Endothelial cell of umbilical vein (primary cell): ENCODE measurements around the gene FTO. TPM values are rescaled to one million over a fixed set of nuclear protein-coding genes. Genes with fewer than 3 reads are reported as not detected.

Experiments
- BruUV-seq: library from RNA; stranded (reverse); fragments of 400-500 nt; replicated peaks from 2 replicates; lab custom pipeline; 2021; lab: Mats Ljungman, UMichigan
- CTCF ChIA-PET: fragments of 300-600, 350-600 bp; sonication (Branson Sonifier 250); formaldehyde crosslinking; loops from one replicate; lab custom pipeline; 2021; ENCODE audit warnings: antibody characterized with exemption, inconsistent platforms; lab: Charles Lee
- POLR2A ChIA-PET: fragments of 300-600, 350-600 bp; sonication (Branson Sonifier 250); formaldehyde crosslinking; loops from one replicate; lab custom pipeline; 2021; ENCODE audit warnings: antibody characterized with exemption, inconsistent platforms; lab: Charles Lee
- DNase-seq: peaks from one replicate; pipeline ENCODE4 v3.0.0-alpha.2; 2011; ENCODE audit warnings: low read depth, low spot score
- FAIRE-seq: peaks from 2 replicates; lab custom pipeline; 2011; peaks lifted over from hg19 to GRCh38; lab: Jason Lieb, UNC
- H2AFZ ChIP-seq: 2 replicates; pipeline ENCODE4 v1.6.0; 2012; ENCODE audit warnings: low read depth, low read length, control low read depth, inconsistent platforms
- H3K27ac ChIP-seq: 2 replicates; pipeline ENCODE4 v1.5.1; 2011; ENCODE audit warnings: low read depth, mild to moderate bottlenecking, control low read depth, low read length, moderate library complexity; ENCODE audit not compliant: insufficient read depth
- H3K27me3 ChIP-seq, 2 experiments: 2 replicates each; pipeline versions ENCODE4 v1.6.0 to v1.6.1; 2011; ENCODE audit warnings: low read length in 2 of 2, mixed read lengths in 1 of 2; ENCODE audit not compliant: control insufficient read depth in 2 of 2, insufficient read depth in 2 of 2
- H3K36me3 ChIP-seq, 2 experiments: 2 replicates in 1 of 2; 3 replicates in 1 of 2; pipeline ENCODE4 v1.5.1; 2011; ENCODE audit warnings: low read length in 2 of 2, mild to moderate bottlenecking in 1 of 2, moderate library complexity in 1 of 2; ENCODE audit not compliant: control insufficient read depth in 2 of 2, insufficient read depth in 2 of 2; ENCODE audit errors: extremely low read depth in 1 of 2
- H3K4me1 ChIP-seq: 3 replicates; pipeline ENCODE4 v1.5.1; 2011; ENCODE audit warnings: mild to moderate bottlenecking, low read length; ENCODE audit not compliant: control insufficient read depth, insufficient read depth; ENCODE audit errors: extremely low read depth
- H3K4me2 ChIP-seq: 2 replicates; pipeline ENCODE4 v1.6.1; 2011; ENCODE audit warnings: low read length, control low read depth, mixed read lengths; ENCODE audit not compliant: insufficient read depth
- H3K4me3 ChIP-seq, 3 experiments: fragments of 200-600 bp in 1 of 3; sonication (generic), shearing (Covaris generic) in 1 of 3; replicated peaks in 1 of 3; 2 replicates each; pipeline ENCODE4 v1.5.1; 2011 to 2016; ENCODE audit warnings: control low read depth in 3 of 3, low read length in 3 of 3, mild to moderate bottlenecking in 2 of 3, inconsistent platforms in 1 of 3, low read depth in 1 of 3, moderate library complexity in 1 of 3; ENCODE audit not compliant: insufficient read depth in 1 of 3
- H3K79me2 ChIP-seq: 2 replicates; pipeline ENCODE4 v1.6.0; 2012; ENCODE audit warnings: low read length, inconsistent platforms; ENCODE audit not compliant: control insufficient read depth, insufficient read depth
- H3K9ac ChIP-seq: replicated peaks from 2 replicates; pipeline ENCODE3; 2011; ENCODE audit warnings: low read length, control low read depth; ENCODE audit not compliant: insufficient read depth; ENCODE audit errors: extremely low read depth
- H3K9me1 ChIP-seq: replicated peaks from 3 replicates; pipeline ENCODE4 v1.6.0; 2011; ENCODE audit warnings: mild to moderate bottlenecking, low read length; ENCODE audit not compliant: control insufficient read depth, insufficient read depth; ENCODE audit errors: extremely low read depth
- H3K9me3 ChIP-seq: replicated peaks from 2 replicates; pipeline ENCODE4 v1.5.1; 2012; ENCODE audit warnings: low read length, inconsistent platforms; ENCODE audit not compliant: control insufficient read depth, insufficient read depth
- H4K20me1 ChIP-seq: replicated peaks from 2 replicates; pipeline ENCODE3; 2011; ENCODE audit warnings: mild to moderate bottlenecking, low read length; ENCODE audit not compliant: control insufficient read depth, insufficient read depth; ENCODE audit errors: extremely low read depth
- FOS ChIP-seq: IDR thresholded peaks from 2 replicates; pipeline ENCODE4 v1.6.1; 2011; ENCODE audit warnings: mild to moderate bottlenecking, low read length, moderate library complexity, borderline replicate concordance; ENCODE audit not compliant: insufficient read depth
- GATA2 ChIP-seq: IDR thresholded peaks from 2 replicates; pipeline ENCODE4 v1.7.0; 2011; ENCODE audit warnings: low read depth, mild to moderate bottlenecking, moderate library complexity, mixed read lengths, low read length; ENCODE audit not compliant: insufficient read length, insufficient read depth
- JUN ChIP-seq: IDR thresholded peaks from 2 replicates; pipeline ENCODE4 v1.6.1; 2011; ENCODE audit warnings: borderline replicate concordance, low read depth; ENCODE audit not compliant: insufficient read length, insufficient read depth
- MYC ChIP-seq: IDR thresholded peaks from one replicate; pipeline ENCODE4 v1.6.1; 2011; ENCODE audit warnings: mild to moderate bottlenecking, low read depth, low read length
- POLR2A ChIP-seq: IDR thresholded peaks from 2 replicates; pipeline ENCODE4 v1.6.1; 2012; ENCODE audit warnings: low read depth, mild to moderate bottlenecking, control low read depth, low read length
- POLR2AphosphoS5 ChIP-seq: IDR thresholded peaks from 2 replicates; pipeline ENCODE4 v1.6.1; 2012; ENCODE audit warnings: low read depth, mild to moderate bottlenecking, control low read depth, low read length, moderate library complexity; ENCODE audit not compliant: insufficient read depth
- dilution Hi-C: fragments of 300-500 bp; cut with MboI; formaldehyde crosslinking; loops from one replicate; pipeline ENCODE4 v1.15.0; 2019; ENCODE audit warnings: low sequenced_read_pairs; ENCODE audit not compliant: extremely low pct_ligation_motif_present
- intact Hi-C: fragments of 100-400 bp; cut with micrococcal nuclease; formaldehyde crosslinking; loops from one replicate; pipeline ENCODE4 v1.10.0; 2022
- polyA plus RNA-seq, 4 experiments: library from polyadenylated mRNA; depleted of rRNA in 3 of 4; stranded (reverse) in 3 of 4; unstranded in 1 of 4; fragments of >200 nt; gene quantifications; 2 replicates each; pipeline versions ENCODE4 v1.2.1 to v1.2.3, GENCODE V29; 2011 to 2012; ENCODE audit warnings: missing spikeins in 1 of 4
- total RNA-seq: library from RNA; stranded (reverse); gene quantifications from 2 replicates; pipeline ENCODE4 v1.2.3, GENCODE V29; 2021
- TF ChIP-seq, protein P1 (sequence below): IDR thresholded peaks from 2 replicates; pipeline ENCODE4 v1.6.1; 2011; ENCODE audit not compliant: insufficient read depth, insufficient read length

FTO gene
- total and polyA plus RNA-seq, 2 donors (not counting 3 experiments of a cell fraction or from before 2014, with no cell fraction given): 48.6 to 87.1 TPM

DNA sequence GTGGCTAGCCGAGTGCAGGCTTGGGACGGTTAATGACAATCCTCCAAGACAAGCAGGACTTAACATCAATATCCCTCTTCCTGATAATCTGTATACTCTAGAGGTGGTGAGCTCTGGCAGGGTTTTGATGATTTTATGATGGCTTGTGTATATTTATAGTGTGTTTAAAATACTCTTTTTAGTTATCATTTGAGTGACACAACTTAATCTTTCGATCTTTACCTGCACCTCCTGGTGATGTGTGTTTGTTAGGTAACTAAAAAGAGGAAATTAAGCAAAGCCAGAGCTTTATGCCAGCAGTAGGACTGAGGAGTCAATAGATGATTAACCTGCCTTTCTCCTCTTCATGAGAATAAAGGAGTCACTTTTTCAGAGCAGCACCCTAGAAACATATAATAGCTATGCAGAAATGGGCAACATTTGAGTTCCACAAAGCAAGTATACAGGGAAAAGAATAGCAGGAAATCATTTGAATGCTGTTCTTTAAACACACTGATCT, 372.1 kb downstream of the FTO start:
- no peak overlapping the region for H3K4me2 ChIP-seq
- H3K4me3 ChIP-seq: no peak overlapping the region
- CTCF ChIA-PET: interaction anchor here (1.4 kb wide), 1 partner anchor 10 kb away, joined by 6 read pairs; no protein-coding TSS in a partner anchor
- DNase-seq (no peak), FAIRE-seq (no peak)
- H3K79me2 ChIP-seq: no peaks in the 10 kb centered on the region
- no peak overlapping the region for H2AFZ ChIP-seq
- dilution Hi-C loops: no loop called here
- POLR2A ChIA-PET: no interaction called here
- no peak overlapping the region for H3K9ac ChIP-seq
- no peaks in the 10 kb centered on the region for H3K9me3 ChIP-seq
- H4K20me1 ChIP-seq: no peaks in the 10 kb centered on the region
- intact Hi-C loops: loop anchor here (2.0 to 5.0 kb wide), 3 partner anchors 61 to 851 kb away; no protein-coding TSS in a partner anchor
- H3K36me3 ChIP-seq: no peaks in the 10 kb centered on the region
- no peaks in the 10 kb centered on the region for H3K9me1 ChIP-seq
- TF ChIP-seq GATA2 (no peak), FOS (no peak), POLR2A (no peak), MYC (no peak)
- TF ChIP-seq, protein P1, sequence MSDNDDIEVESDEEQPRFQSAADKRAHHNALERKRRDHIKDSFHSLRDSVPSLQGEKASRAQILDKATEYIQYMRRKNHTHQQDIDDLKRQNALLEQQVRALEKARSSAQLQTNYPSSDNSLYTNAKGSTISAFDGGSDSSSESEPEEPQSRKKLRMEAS: no peak
- no peak overlapping the region for H3K27ac ChIP-seq
- H3K27me3 ChIP-seq: no peaks in the 10 kb centered on the region
- no TSS peak for BruUV-seq
- H3K4me1 ChIP-seq: peaks cover 21% of the 10 kb centered on the region

DNA sequence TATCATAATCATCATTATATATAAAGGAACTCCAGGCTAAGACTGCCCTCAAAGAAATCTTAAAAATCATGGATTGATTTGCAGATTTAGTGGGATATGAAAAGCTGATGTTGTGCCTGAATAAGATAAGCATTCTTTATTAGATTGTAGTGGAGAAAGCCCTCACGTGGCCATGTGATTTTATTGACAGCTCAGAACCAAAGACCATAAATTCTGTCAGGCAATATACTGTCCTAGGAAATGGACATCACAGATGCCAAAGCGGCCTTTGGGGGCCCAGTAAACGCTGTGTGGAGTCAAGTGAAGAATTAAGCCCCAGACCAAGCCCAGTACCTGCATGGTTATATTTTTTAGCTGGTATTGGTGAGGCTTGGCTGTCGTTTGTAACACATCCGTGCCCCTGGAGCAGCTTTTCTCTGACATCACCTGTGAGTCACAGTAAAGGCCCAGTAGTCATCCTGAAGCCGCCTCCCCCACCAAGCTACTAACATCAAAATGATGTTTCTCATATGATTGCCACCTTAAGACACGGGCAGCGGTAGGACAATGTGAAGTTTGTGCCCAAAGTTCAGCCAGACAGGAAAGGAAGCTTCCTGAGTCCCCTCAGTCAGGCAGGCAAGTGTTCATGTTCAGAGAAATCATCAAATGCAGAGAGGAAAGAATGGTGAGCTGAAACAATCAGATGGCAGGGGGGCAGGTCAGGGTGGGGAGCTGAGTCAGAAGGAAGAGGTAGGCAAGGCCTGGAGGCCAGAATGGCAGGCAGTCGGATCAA, 373.3 kb downstream of the FTO start:
- Histone ChIP-seq H2AFZ (peak overlapping the region; percentile 74), H3K4me2 (peak overlapping the region; percentile 32), H3K9ac (peak overlapping the region; percentile 14), H3K9me1 (no peaks in the 10 kb centered on the region), H3K36me3 (no peaks in the 10 kb centered on the region), H3K79me2 (no peaks in the 10 kb centered on the region), H3K27me3 (no peaks in the 10 kb centered on the region), H3K4me1 (peaks cover 21% of the 10 kb centered on the region), H4K20me1 (no peaks in the 10 kb centered on the region), H3K9me3 (no peaks in the 10 kb centered on the region), H3K4me3 (no peak overlapping the region), H3K27ac (peak overlapping the region; percentile 84)
- dilution Hi-C loops (no loop called here), intact Hi-C loops (loop anchor here (2.0 to 5.0 kb wide), 3 partner anchors 60 to 850 kb away; no protein-coding TSS in a partner anchor)
- TF ChIP-seq JUN (peak; percentile 38), FOS (peak; percentile 90), GATA2 (peak; percentile 78), POLR2AphosphoS5 (peak; percentile 44), MYC (no peak), POLR2A (no peak)
- TF ChIP-seq, protein P1: no peak
- FAIRE-seq (peak; percentile 98), DNase-seq (peak; percentile 88)
- ChIA-PET POLR2A (no interaction called here), CTCF (interaction anchor here (0.7 to 2.1 kb wide), 10 partner anchors 9 to 334 kb away, joined by 3 to 6 read pairs (median 5); no protein-coding TSS in a partner anchor)
- TSS peak; percentile 95 for BruUV-seq
